Hematopoietic multipotent progenitor cell treated with erythropoietin and hydrocortisone succinate and interleukin-3 and kit ligand, for 4 days (in vitro differentiated cells): ENCODE measurements around the gene TEF.
A peak's percentile ranks its signal among the peaks of the same experiment; 100 is the strongest.
"Not testable (repeated sequence)": the region's sequence is repeated elsewhere in the genome, so short reads cannot be mapped to it uniquely, and the experiment has no call there.

Experiments
- DNase-seq: peaks from one replicate; pipeline ENCODE4 v3.0.0-alpha.2; 2015

TEF gene

GRCh38 chr22:41383085-41383484, 1.3 kb downstream of the TEF start:
- DNase-seq: no peak

GRCh38 chr22:41384128-41384527, 2.4 kb downstream of the TEF start:
- no peak for DNase-seq

- no peak for DNase-seq
These were observed 5.6 kb downstream of the TEF start for GRCh38 chr22:41387341-41387740.

- DNase-seq: no peak
These were observed 12.2 kb downstream of the TEF start for GRCh38 chr22:41394012-41394356.

- no peak for DNase-seq
These were observed 13.9 kb downstream of the TEF start for GRCh38 chr22:41395531-41396240.

GRCh38 chr22:41397143-41397811, 15.5 kb downstream of the TEF start:
- DNase-seq: no peak

- no peak for DNase-seq
These were observed 17.2 kb downstream of the TEF start for GRCh38 chr22:41398921-41399320.

- DNase-seq: peak; percentile 75
These were observed 20.3 kb downstream of the TEF start for GRCh38 chr22:41401781-41402648.

GRCh38 chr22:41402851-41403250, 21.1 kb downstream of the TEF start:
- DNase-seq: not testable (repeated sequence)

- peak; percentile 95 for DNase-seq
These were observed 22.0 kb downstream of the TEF start for GRCh38 chr22:41403532-41404318.

- no peak for DNase-seq
These were observed 23.8 kb downstream of the TEF start for GRCh38 chr22:41405588-41405987.

- DNase-seq: no peak
These were observed 24.7 kb downstream of the TEF start for GRCh38 chr22:41406410-41406809.

GRCh38 chr22:41407433-41407832, 25.7 kb downstream of the TEF start:
- no peak for DNase-seq

GRCh38 chr22:41408665-41409064, 26.9 kb downstream of the TEF start:
- no peak for DNase-seq

GRCh38 chr22:41410311-41410751, 28.6 kb downstream of the TEF start:
- DNase-seq: no peak

- peak; percentile 20 for DNase-seq
These were observed 29.5 kb downstream of the TEF start for GRCh38 chr22:41411021-41411851.

GRCh38 chr22:41415554-41415953, 33.8 kb downstream of the TEF start:
- no peak for DNase-seq

GRCh38 chr22:41417622-41418390, 36.1 kb downstream of the TEF start:
- DNase-seq: no peak

GRCh38 chr22:41418717-41419116, 37.0 kb downstream of the TEF start:
- DNase-seq: no peak

GRCh38 chr22:41425660-41426365, 44.1 kb downstream of the TEF start:
- DNase-seq: peak; percentile 30
